OCI-LY7 (cell line): ENCODE measurements around the gene GRIN2C.

Experiments
- EZH2phosphoT487 ChIP-seq: fragments of 200-600 bp; sonication (generic); IDR thresholded peaks from 2 replicates; pipeline ENCODE4 v1.6.1; 2018; ENCODE audit warnings: low read depth, borderline replicate concordance, mild to moderate bottlenecking, mixed run types, antibody characterized with exemption, low read length, moderate library complexity, mixed read lengths
- TF ChIP-seq, protein P1 (sequence below): fragments of 200-600 bp; sonication (generic); conservative IDR thresholded peaks from 2 replicates; pipeline ENCODE4 v1.5.1; 2014; ENCODE audit warnings: mild to moderate bottlenecking, antibody characterized with exemption, low read length, moderate library complexity, mixed read lengths

DNA sequence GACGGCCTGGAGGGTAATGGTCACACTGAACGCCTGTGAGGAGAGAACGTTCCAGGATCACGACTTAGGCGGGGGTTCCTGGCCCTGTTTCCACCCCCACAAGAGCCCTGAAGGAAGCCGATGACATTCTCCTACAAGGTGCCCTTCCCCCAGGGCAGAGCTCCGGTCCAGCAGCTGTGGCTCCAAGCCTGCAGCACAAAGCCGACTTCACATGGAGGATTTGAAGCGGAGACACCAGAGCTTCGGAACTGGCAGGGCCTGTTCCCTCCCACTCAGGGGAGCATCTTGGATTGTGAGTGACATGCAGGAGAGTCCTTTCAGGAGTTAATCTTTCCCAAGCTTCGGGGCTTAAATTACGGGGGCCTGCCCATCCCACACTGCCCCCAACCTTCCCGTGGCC is 28.8 kb upstream of the GRIN2C start:
- TF ChIP-seq, protein P1, sequence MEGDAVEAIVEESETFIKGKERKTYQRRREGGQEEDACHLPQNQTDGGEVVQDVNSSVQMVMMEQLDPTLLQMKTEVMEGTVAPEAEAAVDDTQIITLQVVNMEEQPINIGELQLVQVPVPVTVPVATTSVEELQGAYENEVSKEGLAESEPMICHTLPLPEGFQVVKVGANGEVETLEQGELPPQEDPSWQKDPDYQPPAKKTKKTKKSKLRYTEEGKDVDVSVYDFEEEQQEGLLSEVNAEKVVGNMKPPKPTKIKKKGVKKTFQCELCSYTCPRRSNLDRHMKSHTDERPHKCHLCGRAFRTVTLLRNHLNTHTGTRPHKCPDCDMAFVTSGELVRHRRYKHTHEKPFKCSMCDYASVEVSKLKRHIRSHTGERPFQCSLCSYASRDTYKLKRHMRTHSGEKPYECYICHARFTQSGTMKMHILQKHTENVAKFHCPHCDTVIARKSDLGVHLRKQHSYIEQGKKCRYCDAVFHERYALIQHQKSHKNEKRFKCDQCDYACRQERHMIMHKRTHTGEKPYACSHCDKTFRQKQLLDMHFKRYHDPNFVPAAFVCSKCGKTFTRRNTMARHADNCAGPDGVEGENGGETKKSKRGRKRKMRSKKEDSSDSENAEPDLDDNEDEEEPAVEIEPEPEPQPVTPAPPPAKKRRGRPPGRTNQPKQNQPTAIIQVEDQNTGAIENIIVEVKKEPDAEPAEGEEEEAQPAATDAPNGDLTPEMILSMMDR: no peak
- no peak for TF ChIP-seq EZH2phosphoT487
